HG03280 (cell line): ENCODE results near the gene BAD.
A peak's percentile ranks its signal among the peaks of the same experiment; 100 is the strongest.
"Not testable (repeated sequence)": the region's sequence is repeated elsewhere in the genome, so short reads cannot be mapped to it uniquely, and the experiment has no call there.

ENCODE experiments used
- ATAC-seq: cut with Tn5 transposase; IDR thresholded peaks from one replicate; pipeline ENCODE4 v1.9.1; 2021; ENCODE audit warnings: mild to moderate bottlenecking, moderate library complexity; ENCODE audit not compliant: unreplicated experiment

The BAD gene

DNA sequence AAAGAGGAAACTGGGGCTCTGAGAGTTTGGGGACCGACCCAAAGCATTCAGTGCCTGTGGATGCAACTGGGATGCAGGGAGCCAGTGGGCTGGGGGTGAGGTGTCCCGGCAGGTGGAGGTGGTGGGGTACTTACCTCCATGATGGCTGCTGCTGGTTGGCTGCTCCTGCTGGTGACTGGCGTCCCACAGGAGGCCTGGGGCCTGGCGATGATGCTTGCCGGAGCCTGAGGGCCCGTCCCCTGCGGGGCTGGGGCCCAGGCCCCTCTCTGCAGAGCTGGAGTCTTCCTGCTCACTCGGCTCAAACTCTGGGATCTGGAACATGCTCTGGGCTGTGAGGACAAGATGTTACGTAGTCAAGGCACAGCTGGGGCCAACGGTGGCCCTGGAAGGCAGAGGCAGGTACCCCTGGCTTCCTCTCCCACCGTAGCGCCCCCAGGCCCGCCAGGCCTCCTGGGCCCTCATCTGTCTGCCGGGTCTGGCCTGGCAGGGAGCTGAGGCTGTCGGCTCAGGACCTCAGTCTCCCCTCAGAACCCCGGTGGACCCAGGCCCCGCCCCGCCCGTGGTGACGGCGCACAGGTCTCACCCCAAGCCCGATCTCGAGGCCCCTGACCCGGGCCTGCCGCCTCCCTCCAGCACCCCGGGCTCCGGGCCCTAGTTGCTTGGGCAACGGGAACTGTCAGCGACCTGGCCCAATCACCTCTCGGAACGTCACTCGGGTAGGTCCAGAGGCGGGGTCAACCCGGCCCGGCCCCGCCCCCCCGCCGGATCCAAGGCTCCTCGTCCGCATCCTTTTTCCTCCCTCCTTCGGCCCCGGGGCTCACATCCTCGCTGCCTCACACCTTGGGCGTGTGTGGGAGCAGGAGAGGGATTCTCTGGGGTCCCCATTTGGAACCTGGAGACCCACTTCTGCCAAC is at the start of gene BAD:
Gene BAD (minus strand): TSS at position 618 of the 914 bp plus-strand sequence. CDS start 297 bp downstream, at position 321.
- ATAC-seq = peak; percentile 69

- ATAC-seq = no peak
Measured at GRCh38 chr11:64333556-64333955, 49.1 kb upstream of the BAD start.

GRCh38 chr11:64331569-64332371 is 47.3 kb upstream of the BAD start:
- peak; percentile 57 for ATAC-seq

DNA sequence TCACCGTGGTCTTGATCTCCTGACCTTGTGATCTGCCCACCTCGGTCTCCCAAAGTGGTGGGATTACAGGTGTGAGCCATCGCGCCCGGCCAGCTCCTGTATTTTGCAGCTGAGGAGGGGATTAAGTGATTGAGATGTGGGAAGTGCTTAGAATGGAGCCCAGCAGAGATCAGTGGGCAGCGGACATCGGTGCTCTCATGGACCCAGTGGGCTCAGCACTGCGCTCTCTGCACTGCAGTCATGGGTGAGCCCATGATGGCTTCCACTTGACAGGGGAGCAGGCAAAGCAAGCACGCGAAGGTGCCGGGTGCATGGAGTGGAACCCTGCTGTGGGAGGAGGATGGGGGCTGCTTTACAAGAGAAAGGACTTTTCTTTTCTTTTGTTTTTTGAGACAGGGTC is 46.4 kb upstream of the BAD start:
- no peak for ATAC-seq

GRCh38 chr11:64327993-64328392 is 43.5 kb upstream of the BAD start:
- ATAC-seq = no peak

GRCh38 chr11:64327375-64327774 is 42.9 kb upstream of the BAD start:
- no peak for ATAC-seq

DNA sequence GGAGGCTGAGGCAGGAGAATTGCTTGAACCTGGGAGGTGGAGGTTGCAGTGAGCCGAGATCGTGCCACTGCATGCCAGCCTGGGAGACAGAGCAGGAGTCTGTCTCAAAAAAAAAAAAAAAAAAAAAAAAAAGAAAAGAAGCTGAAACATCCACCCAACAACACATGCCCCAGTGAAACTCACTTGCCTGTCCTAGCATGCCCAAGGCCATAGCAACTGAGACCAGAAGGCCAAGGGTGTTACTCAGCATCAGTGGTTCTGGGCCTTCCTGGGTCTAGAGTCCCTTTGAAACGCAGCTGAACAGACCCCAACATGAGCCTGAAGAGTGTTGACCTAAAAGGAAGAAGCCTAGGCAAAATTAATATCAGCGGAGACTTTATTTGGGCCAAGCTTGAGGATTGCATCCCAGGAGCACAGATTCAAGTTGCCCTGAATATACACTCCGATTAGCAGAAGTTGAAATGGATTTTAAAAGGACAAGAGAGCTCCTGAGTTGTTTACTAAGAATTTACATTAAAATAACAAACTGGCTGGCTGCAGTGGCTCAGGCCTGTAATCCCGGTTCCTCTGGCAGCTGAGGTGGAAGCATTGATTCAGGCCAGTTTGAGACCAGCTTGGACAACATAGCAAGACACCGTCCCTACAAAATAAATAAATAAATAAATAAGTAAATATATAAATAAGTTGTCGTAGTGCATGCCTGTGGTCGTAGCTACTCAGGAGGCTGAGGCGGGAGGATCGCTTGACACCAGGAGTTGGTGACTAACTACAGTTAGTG is 40.4 kb upstream of the BAD start:
- no peak for ATAC-seq

- not testable (repeated sequence) for ATAC-seq
Measured at GRCh38 chr11:64323984-64324383, 39.5 kb upstream of the BAD start.

- no peak for ATAC-seq
Measured at GRCh38 chr11:64323373-64323772, 38.9 kb upstream of the BAD start.

DNA sequence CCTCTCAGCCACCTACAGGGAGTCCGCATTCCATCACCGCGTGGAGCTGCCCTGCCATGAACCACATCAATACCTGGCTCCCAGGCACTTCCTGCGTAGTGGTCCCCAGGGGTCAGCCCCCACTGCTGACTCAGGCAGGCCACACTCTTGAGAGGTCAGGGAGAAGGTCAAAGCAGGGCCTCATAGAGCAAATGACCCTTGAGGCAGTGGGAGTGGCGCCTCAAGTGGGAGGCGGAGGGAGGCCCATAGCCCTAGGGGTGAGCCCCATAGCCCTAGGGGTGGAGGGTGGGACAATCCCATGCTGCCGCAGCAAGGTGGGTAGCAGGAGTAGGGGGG is 38.4 kb upstream of the BAD start:
- no peak for ATAC-seq

GRCh38 chr11:64321533-64321932 is 37.1 kb upstream of the BAD start:
- ATAC-seq = no peak

DNA sequence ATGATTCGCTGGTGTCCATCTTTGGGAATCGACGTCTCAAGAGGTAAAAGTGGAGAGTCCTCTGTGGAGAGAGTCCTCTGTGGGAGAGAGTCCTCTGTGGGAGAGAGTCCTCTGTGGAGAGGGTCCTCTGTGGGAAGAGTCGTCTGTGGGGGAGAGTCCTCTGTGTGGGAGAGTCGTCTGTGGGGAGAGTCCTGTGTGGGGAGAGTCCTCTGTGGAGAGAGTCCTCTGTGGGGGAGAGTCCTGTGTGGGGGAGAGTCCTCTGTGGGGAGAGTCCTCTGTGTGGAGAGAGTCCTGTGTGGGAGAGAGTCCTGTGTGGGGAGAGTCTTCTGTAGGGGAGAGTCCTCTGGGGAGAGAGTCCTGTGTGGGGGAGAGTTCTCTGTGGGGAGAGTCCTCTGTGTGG is 36.6 kb upstream of the BAD start:
- ATAC-seq = no peak

DNA sequence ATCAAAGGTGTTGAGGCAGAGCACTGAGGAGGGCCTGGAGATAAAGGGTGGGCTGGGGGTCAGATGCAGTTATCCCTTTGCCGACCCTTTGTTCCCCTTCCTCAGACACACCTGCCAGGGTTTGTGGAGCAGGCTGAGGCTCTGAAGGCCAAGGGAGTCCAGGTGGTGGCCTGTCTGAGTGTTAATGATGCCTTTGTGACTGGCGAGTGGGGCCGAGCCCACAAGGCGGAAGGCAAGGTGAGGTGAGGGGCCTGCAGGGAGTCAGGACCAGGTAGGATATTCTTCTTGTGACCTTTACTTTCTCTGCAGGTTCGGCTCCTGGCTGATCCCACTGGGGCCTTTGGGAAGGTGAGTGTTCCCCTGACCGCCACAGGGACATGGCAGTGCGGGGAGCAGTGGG is 36.1 kb upstream of the BAD start:
- ATAC-seq = no peak

GRCh38 chr11:64318766-64319761 is 34.6 kb upstream of the BAD start:
- ATAC-seq = no peak

DNA sequence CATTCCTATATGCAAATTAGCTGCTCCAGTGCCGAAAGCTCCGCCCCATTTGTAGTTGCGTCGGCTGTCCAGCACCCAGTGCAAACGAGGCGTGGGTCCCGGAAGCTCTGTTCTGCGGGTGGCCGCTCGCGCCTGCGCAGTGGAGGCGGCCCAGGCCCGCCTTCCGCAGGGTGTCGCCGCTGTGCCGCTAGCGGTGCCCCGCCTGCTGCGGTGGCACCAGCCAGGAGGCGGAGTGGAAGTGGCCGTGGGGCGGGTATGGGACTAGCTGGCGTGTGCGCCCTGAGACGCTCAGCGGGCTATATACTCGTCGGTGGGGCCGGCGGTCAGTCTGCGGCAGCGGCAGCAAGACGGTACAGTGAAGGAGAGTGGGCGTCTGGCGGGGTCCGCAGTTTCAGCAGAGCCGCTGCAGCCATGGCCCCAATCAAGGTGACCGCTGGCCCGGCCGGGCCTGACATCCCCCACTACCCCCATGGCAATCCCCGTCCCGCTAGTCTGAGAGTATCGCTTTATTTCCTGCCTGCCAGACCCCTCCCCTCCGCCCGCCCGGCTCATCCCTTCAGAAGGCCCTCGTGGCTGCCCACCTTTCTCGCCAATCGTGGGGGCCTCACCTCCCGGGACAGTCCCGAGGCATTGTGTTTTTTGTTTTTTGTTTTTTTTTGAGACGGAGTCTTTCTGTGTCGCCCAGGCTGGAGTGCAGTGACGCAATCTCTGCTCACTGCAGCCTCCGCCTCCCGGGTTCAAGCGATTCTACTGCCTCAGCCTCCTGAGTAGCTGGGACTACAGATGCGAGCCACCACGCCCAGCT is 33.7 kb upstream of the BAD start, which contains the start of gene PRDX5:
Gene PRDX5 (plus strand): TSS at position 161 of the 805 bp plus-strand sequence. CDS start 95 bp downstream, at position 256.
- peak; percentile 82 for ATAC-seq

- peak; percentile 59 for ATAC-seq
Measured at GRCh38 chr11:64317325-64317960, 33.0 kb upstream of the BAD start, which contains the start of gene TRMT112. Gene TRMT112 (minus strand): TSS chr11:64317559. CDS start chr11:64317526, 33 bp downstream.

DNA sequence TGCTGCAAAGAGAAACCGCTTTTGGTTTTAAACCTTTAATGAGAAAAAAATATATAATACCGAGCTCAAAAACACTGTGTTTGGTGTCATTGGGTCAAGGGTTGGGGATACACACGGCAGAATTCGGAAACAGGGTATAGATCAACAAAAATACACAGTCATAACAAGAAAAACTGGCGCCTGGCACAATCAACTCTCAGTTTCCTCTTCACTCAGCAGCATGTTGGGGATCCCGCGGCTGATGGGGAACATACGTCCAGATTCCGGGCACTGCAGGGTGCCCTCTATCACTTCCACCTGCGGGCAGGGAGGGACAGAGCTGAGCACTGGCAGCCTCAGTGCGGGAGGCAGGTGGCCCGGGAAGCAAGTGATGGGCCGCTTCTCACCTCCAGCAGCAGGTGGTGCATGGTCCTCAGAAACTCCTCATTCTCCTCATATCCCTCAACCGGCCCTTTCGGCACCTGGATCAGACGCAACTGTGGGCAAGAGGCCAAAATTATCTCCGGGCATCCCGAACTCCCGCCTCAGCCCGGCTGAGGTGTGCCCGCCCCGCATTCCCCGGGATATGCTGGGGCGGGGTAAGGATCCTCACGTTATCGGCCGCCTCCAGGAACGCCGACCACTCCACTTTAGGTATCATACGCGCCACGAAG is 32.3 kb upstream of the BAD start:
- ATAC-seq = no peak
